K562 (cell line): Measurements from ENCODE around the gene NRCAM. TPM values are rescaled to one million over a fixed set of nuclear protein-coding genes. Genes with fewer than 3 reads are reported as not detected.

Experiments used
- polyA plus RNA-seq, 8 experiments: library from polyadenylated mRNA; depleted of rRNA in 4 of 8; stranded (reverse) in 5 of 8; unstranded in 3 of 8; fragments of >200 nt; fragmentation: Nextera tagmentation in 2 of 8; fragmentation: Illumina TruSeq in 1 of 8; extraction: Ambion mirVana in 2 of 8; extraction: Trizol in 1 of 8; gene quantifications; 2 replicates each; pipeline versions ENCODE4 v1.2.1 to v1.2.3, GENCODE V29; 2011 to 2014; ENCODE audit warnings: inconsistent platforms in 1 of 8, missing spikeins in 1 of 8
- total RNA-seq, 7 experiments: library from RNA; depleted of rRNA in 6 of 7; stranded (reverse); fragments of >200 nt in 6 of 7; fragmentation: Illumina TruSeq in 2 of 7; extraction: Trizol in 2 of 7; gene quantifications; 2 replicates each; pipeline versions ENCODE4 v1.2.1 to v1.2.3, GENCODE V29; 2011 to 2021; ENCODE audit warnings: low replicate concordance in 1 of 7
- TF ChIP-seq, protein P1 (sequence below), 2 experiments: fragments of 450-650 bp in 1 of 2; sonication (generic) in 1 of 2; formaldehyde crosslinking in 1 of 2; IDR thresholded peaks; 2 replicates each; pipeline versions ENCODE4 v1.7.1 to v1.9.0; 2016 to 2022; ENCODE audit warnings: inconsistent platforms in 1 of 2, mild to moderate bottlenecking in 1 of 2, missing genetic modification reagents in 1 of 2
- TF ChIP-seq, protein P2 (sequence below): fragments of 450-650 bp; IDR thresholded peaks from 2 replicates; pipeline ENCODE4 v1.6.1; 2016; ENCODE audit warnings: low read depth

Gene NRCAM
- total and polyA plus RNA-seq, 9 of the 15 experiments (the other 6 are each of a cell fraction or from before 2014, with no cell fraction given), result 0.03 to 0.54 (median 0.12) TPM; not detected in 1

- TF ChIP-seq, protein P1, sequence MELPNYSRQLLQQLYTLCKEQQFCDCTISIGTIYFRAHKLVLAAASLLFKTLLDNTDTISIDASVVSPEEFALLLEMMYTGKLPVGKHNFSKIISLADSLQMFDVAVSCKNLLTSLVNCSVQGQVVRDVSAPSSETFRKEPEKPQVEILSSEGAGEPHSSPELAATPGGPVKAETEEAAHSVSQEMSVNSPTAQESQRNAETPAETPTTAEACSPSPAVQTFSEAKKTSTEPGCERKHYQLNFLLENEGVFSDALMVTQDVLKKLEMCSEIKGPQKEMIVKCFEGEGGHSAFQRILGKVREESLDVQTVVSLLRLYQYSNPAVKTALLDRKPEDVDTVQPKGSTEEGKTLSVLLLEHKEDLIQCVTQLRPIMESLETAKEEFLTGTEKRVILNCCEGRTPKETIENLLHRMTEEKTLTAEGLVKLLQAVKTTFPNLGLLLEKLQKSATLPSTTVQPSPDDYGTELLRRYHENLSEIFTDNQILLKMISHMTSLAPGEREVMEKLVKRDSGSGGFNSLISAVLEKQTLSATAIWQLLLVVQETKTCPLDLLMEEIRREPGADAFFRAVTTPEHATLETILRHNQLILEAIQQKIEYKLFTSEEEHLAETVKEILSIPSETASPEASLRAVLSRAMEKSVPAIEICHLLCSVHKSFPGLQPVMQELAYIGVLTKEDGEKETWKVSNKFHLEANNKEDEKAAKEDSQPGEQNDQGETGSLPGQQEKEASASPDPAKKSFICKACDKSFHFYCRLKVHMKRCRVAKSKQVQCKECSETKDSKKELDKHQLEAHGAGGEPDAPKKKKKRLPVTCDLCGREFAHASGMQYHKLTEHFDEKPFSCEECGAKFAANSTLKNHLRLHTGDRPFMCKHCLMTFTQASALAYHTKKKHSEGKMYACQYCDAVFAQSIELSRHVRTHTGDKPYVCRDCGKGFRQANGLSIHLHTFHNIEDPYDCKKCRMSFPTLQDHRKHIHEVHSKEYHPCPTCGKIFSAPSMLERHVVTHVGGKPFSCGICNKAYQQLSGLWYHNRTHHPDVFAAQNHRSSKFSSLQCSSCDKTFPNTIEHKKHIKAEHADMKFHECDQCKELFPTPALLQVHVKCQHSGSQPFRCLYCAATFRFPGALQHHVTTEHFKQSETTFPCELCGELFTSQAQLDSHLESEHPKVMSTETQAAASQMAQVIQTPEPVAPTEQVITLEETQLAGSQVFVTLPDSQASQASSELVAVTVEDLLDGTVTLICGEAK (IDR thresholded peaks at IDR 0.05), result no peak
- TF ChIP-seq, protein P1 (CRISPR knock-in tag; IDR thresholded peaks at IDR 0.05), result no peak
- TF ChIP-seq, protein P2, sequence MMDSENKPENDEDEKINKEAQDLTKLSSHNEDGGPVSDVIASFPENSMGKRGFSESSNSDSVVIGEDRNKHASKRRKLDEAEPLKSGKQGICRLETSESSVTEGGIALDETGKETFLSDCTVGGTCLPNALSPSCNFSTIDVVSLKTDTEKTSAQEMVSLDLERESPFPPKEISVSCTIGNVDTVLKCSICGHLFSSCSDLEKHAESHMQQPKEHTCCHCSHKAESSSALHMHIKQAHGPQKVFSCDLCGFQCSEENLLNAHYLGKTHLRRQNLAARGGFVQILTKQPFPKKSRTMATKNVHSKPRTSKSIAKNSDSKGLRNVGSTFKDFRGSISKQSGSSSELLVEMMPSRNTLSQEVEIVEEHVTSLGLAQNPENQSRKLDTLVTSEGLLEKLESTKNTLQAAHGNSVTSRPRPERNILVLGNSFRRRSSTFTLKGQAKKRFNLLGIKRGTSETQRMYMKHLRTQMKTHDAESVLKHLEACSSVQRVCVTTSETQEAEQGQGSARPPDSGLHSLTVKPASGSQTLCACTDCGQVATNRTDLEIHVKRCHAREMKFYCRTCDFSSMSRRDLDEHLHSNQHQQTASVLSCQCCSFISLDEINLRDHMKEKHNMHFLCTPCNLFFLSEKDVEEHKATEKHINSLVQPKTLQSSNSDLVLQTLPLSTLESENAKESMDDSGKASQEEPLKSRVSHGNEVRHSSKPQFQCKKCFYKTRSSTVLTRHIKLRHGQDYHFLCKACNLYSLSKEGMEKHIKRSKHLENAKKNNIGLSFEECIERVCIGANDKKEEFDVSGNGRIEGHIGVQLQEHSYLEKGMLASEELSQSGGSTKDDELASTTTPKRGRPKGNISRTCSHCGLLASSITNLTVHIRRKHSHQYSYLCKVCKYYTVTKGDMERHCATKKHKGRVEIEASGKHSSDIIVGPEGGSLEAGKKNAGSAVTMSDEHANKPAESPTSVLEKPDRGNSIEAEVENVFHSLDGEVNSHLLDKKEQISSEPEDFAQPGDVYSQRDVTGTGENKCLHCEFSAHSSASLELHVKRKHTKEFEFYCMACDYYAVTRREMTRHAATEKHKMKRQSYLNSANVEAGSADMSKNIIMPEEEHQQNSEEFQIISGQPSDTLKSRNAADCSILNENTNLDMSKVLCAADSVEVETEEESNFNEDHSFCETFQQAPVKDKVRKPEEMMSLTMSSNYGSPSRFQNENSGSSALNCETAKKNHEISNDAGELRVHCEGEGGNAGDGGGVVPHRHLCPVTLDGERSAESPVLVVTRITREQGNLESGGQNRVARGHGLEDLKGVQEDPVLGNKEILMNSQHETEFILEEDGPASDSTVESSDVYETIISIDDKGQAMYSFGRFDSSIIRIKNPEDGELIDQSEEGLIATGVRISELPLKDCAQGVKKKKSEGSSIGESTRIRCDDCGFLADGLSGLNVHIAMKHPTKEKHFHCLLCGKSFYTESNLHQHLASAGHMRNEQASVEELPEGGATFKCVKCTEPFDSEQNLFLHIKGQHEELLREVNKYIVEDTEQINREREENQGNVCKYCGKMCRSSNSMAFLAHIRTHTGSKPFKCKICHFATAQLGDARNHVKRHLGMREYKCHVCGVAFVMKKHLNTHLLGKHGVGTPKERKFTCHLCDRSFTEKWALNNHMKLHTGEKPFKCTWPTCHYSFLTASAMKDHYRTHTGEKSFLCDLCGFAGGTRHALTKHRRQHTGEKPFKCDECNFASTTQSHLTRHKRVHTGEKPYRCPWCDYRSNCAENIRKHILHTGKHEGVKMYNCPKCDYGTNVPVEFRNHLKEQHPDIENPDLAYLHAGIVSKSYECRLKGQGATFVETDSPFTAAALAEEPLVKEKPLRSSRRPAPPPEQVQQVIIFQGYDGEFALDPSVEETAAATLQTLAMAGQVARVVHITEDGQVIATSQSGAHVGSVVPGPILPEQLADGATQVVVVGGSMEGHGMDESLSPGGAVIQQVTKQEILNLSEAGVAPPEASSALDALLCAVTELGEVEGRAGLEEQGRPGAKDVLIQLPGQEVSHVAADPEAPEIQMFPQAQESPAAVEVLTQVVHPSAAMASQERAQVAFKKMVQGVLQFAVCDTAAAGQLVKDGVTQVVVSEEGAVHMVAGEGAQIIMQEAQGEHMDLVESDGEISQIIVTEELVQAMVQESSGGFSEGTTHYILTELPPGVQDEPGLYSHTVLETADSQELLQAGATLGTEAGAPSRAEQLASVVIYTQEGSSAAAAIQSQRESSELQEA, result no peak
Observed at GRCh38 chr7:108499566-108499965, 43.3 kb upstream of the NRCAM start (continued).
